Heart left ventricle (tissue), 16 donors: ENCODE measurements around the gene ITPK1. TPM values are rescaled to one million over a fixed set of nuclear protein-coding genes. Genes with fewer than 3 reads are reported as not detected.

Experiments used
- ATAC-seq, 4 donors: fragments of 200-7000 bp; cut with Tn5 transposase; one replicate each; pipeline ENCODE4 v1.9.1; 2020 to 2022; ENCODE audit warnings: moderate library complexity in 4 of 4, mild to moderate bottlenecking in 3 of 4, moderate number of reproducible peaks in 1 of 4
- DNase-seq, 5 donors: peaks; one replicate each; pipeline ENCODE4 v3.0.0-alpha.2; 2020
- H3K27ac ChIP-seq, 12 donors: fragments of 200-600 bp; sonication (generic) in 4 of 12; one replicate each; pipeline versions ENCODE4 v1.5.0 to v1.8.0; 2016 to 2022; ENCODE audit warnings: mild to moderate bottlenecking in 2 of 12
- H3K27me3 ChIP-seq, 9 donors: fragments of 200-600 bp; sonication (generic) in 2 of 9; one replicate each; pipeline versions ENCODE4 v1.5.1 to v1.8.0; 2016 to 2022; ENCODE audit warnings: mild to moderate bottlenecking in 3 of 9
- H3K36me3 ChIP-seq, 9 donors: fragments of 200-600 bp; sonication (generic) in 2 of 9; one replicate each; pipeline versions ENCODE4 v1.5.0 to v1.8.0; 2018 to 2022; ENCODE audit warnings: mild to moderate bottlenecking in 2 of 9
- H3K4me1 ChIP-seq, 12 donors: fragments of 200-600 bp; sonication (generic) in 4 of 12; one replicate each; pipeline versions ENCODE4 v1.5.0 to v1.8.0; 2016 to 2022; ENCODE audit warnings: mild to moderate bottlenecking in 3 of 12
- H3K4me3 ChIP-seq, 12 donors: fragments of 200-600 bp; sonication (generic) in 4 of 12; one replicate each; pipeline versions ENCODE4 v1.5.0 to v1.8.0; 2017 to 2022; ENCODE audit warnings: mild to moderate bottlenecking in 9 of 12, moderate library complexity in 4 of 12
- H3K9me3 ChIP-seq, 12 donors: fragments of 200-600 bp; sonication (generic) in 4 of 12; one replicate each; pipeline versions ENCODE4 v1.5.0 to v1.8.0; 2016 to 2022; ENCODE audit warnings: mild to moderate bottlenecking in 1 of 12
- POLR2A ChIP-seq, 2 donors: fragments of 450-650 bp; IDR thresholded peaks; one replicate each; pipeline ENCODE4 v1.6.1; 2017; ENCODE audit warnings: antibody characterized with exemption in 2 of 2, mild to moderate bottlenecking in 2 of 2, moderate library complexity in 2 of 2
- WGBS, 4 donors: extraction: QIAGEN DNeasy Blood & Tissue Kit in 2 of 4; methylation state at CpG; one replicate each; pipeline versions ENCODE4 v1.1.5 to v1.1.7; 2013 to 2018; 5-methylcytosine and 5-hydroxymethylcytosine counted together
- intact Hi-C, 10 donors: fragments of 100-400 bp; cut with DNase I; formaldehyde crosslinking; loops; one replicate each; pipeline versions ENCODE4 v1.11.1 to v1.14.2; 2022
- polyA plus RNA-seq, 2 donors: library from polyadenylated mRNA; stranded (reverse); fragments of 200-250 nt; gene quantifications; one replicate each; pipeline ENCODE4 v1.2.3, GENCODE V29; 2013
- total RNA-seq, 9 donors: library from RNA; depleted of rRNA in 2 of 9; stranded (reverse); fragments of >200 nt in 2 of 9; fragmentation: NEBNext Ultra II Directional in 3 of 9; extraction: Animal tissue kit (Norgen Biotek cat#: 25700) in 3 of 9; gene quantifications; one replicate each; pipeline versions ENCODE4 v1.1.0 to v1.2.4, GENCODE V29; 2016 to 2023
- TF ChIP-seq, protein P1 (sequence below), 12 donors: fragments of 200-600 bp; sonication (generic) in 4 of 12; IDR thresholded peaks; one replicate each; pipeline versions ENCODE4 v1.5.0 to v1.8.0; 2018 to 2022; ENCODE audit warnings: antibody characterized with exemption in 12 of 12, mild to moderate bottlenecking in 5 of 12
- donor health status: ischemic (EF 13 %, LVEDD 7.1; RV severe dilation, severe dysfunction).
- donor health status: healthy with polysubstance abuse.
- donor health status: DM: no; HTN: yes; CAD: no.
- donor health status: DM: no; HTN: no; CAD: no.
- donor health status: ischemic (EF 25% LVEDD 6.9; RV normal size, moderate dysfunction).
- donor health status: ischemic (EF 25% LVEDD 5.7; RV mildly dilated, moderate dysfunction).
- donor health status: healthy.
- donor health status: DM: yes; HTN: yes; CAD: no.
- donor health status: ischemic (EF 35%, LVEDD 5.7; RV mildly dilated, moderate dysfunction).
- donor health status: nonischemic (EF 11% LVEDD 7.7; RV severe dilation, severe dysfunction).
- donor health status: DM: yes; HTN: yes; CAD: no.
- donor health status: PGD.
- donor health status: ischemic (EF 29% LVEDD 5.4; RV normal size, mild dysfunction).
- donor health status: nonischemic (EF 23%, LVEDD 6.1; RV moderate dilation, normal function).

The ITPK1 gene
- total and polyA plus RNA-seq, 11 donors: 44.5 to 158 (median 91.0) TPM

DNA sequence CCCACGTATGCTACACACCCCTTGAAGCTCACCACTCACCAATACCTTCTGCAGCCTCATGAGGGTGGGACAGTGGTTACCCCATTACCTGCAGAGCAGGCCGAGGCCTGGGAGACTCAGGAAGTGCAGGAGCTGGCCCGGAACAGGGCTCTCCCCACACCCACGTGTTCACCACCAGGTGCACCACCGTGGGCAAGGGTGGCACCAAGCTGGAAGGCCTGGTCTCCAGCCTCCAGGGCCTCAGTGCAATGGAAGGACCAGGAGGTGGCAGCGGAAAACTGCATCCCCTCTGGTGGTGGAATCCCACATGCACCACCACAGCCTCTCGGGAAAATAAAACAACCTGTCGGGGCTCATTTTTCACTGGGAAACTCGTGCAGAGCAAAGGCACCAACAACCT is 36.4 kb downstream of the ITPK1 start:
- TF ChIP-seq POLR2A (IDR thresholded peaks at IDR 0.05): no peak
- TF ChIP-seq, protein P1, sequence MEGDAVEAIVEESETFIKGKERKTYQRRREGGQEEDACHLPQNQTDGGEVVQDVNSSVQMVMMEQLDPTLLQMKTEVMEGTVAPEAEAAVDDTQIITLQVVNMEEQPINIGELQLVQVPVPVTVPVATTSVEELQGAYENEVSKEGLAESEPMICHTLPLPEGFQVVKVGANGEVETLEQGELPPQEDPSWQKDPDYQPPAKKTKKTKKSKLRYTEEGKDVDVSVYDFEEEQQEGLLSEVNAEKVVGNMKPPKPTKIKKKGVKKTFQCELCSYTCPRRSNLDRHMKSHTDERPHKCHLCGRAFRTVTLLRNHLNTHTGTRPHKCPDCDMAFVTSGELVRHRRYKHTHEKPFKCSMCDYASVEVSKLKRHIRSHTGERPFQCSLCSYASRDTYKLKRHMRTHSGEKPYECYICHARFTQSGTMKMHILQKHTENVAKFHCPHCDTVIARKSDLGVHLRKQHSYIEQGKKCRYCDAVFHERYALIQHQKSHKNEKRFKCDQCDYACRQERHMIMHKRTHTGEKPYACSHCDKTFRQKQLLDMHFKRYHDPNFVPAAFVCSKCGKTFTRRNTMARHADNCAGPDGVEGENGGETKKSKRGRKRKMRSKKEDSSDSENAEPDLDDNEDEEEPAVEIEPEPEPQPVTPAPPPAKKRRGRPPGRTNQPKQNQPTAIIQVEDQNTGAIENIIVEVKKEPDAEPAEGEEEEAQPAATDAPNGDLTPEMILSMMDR (IDR thresholded peaks at IDR 0.05): no peak
- H3K36me3 ChIP-seq: no peaks in the 10 kb centered on the region
- DNase-seq (no peak), ATAC-seq (no peak)
- peaks cover 0 to 63% (median 35%) of the 10 kb centered on the region in 12 donors for H3K4me1 ChIP-seq
- peaks cover 0 to 1% (median 0%) of the 10 kb centered on the region in 12 donors for H3K9me3 ChIP-seq
- peak overlapping the region in 1 of 12 donors; percentile 19 for H3K27ac ChIP-seq
- no peaks in the 10 kb centered on the region for H3K27me3 ChIP-seq
- intact Hi-C loops: no loop called here
- no peak overlapping the region for H3K4me3 ChIP-seq
- WGBS, 4 donors: 81 to 88% (median 87%) methylated on average over 6 to 9 of the region's 9 CpGs

DNA sequence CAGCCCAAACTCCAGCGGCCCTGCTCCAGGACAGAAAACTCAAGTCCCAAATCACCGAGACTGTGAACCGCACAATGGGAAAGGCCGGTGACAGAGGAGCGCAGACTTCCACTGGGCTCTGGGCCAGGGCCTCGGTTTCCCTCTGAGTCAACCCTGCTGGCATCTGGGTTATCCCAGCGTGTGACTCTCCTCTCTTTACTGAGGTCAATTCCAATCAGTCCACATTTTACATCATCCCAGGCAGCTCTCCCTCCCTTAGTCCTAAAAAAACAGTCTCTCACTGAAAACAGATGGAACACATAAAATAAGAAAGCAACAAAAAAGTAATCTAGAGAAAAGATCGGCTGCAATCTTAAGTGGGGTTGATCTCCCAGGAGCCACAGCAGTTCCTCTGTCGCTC is 36.9 kb downstream of the ITPK1 start:
- no peak for ATAC-seq
- Histone ChIP-seq H3K36me3 (no peaks in the 10 kb centered on the region), H3K4me1 (peaks cover 0 to 63% (median 38%) of the 10 kb centered on the region in 12 donors), H3K27ac (peak overlapping the region in 3 of 12 donors; percentile 14 to 24 (median 19)), H3K4me3 (no peak overlapping the region), H3K27me3 (no peaks in the 10 kb centered on the region), H3K9me3 (no peaks in the 10 kb centered on the region)
- intact Hi-C loops: no loop called here
- no peak for TF ChIP-seq POLR2A (IDR thresholded peaks at IDR 0.05)
- TF ChIP-seq, protein P1 (IDR thresholded peaks at IDR 0.05): no peak
- no peak for DNase-seq
- 76 to 82% (median 78%) methylated on average over 9 of the region's 9 CpGs for WGBS, 4 donors

DNA sequence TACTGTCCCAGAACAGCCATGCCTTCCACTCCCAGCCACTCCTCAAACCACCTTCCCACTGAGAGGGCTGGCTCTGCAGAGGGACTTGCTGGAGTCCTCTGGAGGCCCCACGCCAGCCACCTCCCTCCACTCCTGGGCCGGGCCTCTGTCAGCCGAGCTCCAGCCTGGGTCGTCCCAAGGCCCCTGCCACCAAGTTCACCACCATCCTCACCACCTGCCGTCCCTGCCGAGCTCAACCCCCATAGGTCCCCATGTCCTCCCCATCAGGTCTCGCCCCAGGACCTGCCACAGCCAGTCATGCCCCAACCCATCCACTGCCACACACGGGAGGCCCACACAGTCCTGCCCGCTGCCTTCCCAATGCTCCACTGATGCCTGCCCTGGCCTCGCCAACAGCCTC is 39.0 kb downstream of the ITPK1 start:
- WGBS, 4 donors: 83 to 96% (median 94%) methylated on average over 10 of the region's 10 CpGs
- Histone ChIP-seq H3K27me3 (no peaks in the 10 kb centered on the region), H3K27ac (no peak overlapping the region), H3K4me3 (no peak overlapping the region), H3K4me1 (peaks cover 0 to 56% (median 35%) of the 10 kb centered on the region in 12 donors), H3K9me3 (no peaks in the 10 kb centered on the region), H3K36me3 (no peaks in the 10 kb centered on the region)
- ATAC-seq (no peak), DNase-seq (no peak)
- intact Hi-C loops: no loop called here
- TF ChIP-seq, protein P1 (IDR thresholded peaks at IDR 0.05): no peak
- TF ChIP-seq POLR2A (IDR thresholded peaks at IDR 0.05): no peak

DNA sequence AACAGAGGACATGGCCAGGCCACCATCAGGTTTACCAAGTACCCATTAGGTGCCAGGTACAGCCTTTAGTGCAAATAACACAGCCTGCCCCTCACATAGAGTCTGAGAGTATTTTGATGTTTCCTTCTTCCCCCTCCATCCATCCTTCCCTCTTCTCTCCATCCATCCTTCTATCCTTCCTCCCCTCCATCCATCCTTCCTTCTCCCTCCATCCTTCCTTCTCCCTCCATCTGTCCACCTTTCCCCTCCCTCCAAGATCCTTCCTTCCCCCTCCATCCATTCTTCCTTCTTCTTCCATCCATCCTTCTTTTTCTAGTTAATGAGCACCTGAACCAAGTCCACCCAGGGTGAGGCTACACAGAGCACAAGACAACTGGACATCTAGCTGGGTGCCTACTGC is 39.8 kb downstream of the ITPK1 start:
- no peaks in the 10 kb centered on the region for H3K27me3 ChIP-seq
- ATAC-seq (no peak), DNase-seq (no peak)
- peak overlapping the region in 1 of 12 donors; percentile 95 for H3K27ac ChIP-seq
- H3K9me3 ChIP-seq: no peaks in the 10 kb centered on the region
- no peak overlapping the region for H3K4me3 ChIP-seq
- H3K4me1 ChIP-seq: peaks cover 0 to 53% (median 32%) of the 10 kb centered on the region in 12 donors
- intact Hi-C loops: no loop called here
- H3K36me3 ChIP-seq: no peaks in the 10 kb centered on the region
- no peak for TF ChIP-seq POLR2A (IDR thresholded peaks at IDR 0.05)
- TF ChIP-seq, protein P1 (IDR thresholded peaks at IDR 0.05): no peak
